HL-60 (cell line): ENCODE measurements around the gene RPL22.

ENCODE experiments used
- DNase-seq, 2 experiments: peaks; one replicate each; pipeline ENCODE4 v3.0.0-alpha.2; 2010 to 2020; ENCODE audit warnings: low read depth in 1 of 2, low spot score in 1 of 2
- H3K27ac ChIP-seq: fragments of 250-450 bp; sonication (Bioruptor Pico); replicated peaks from 2 replicates; pipeline ENCODE4 v1.5.1; 2020; ENCODE audit warnings: mild to moderate bottlenecking, moderate library complexity
- H3K27me3 ChIP-seq: fragments of 250-450 bp; sonication (Bioruptor Pico); 2 replicates; pipeline ENCODE4 v1.5.1; 2021; ENCODE audit warnings: mild to moderate bottlenecking, moderate library complexity; ENCODE audit not compliant: insufficient read depth, poor library complexity, severe bottlenecking
- H3K4me3 ChIP-seq: replicated peaks from 2 replicates; pipeline ENCODE4 v1.5.1; 2011; ENCODE audit warnings: mild to moderate bottlenecking, control low read depth, low read length; ENCODE audit not compliant: insufficient read depth
- GABPA ChIP-seq: IDR thresholded peaks from 2 replicates; pipeline ENCODE4 v1.6.1; 2012; ENCODE audit warnings: low read depth
- POLR2AphosphoS5 ChIP-seq: IDR thresholded peaks from 2 replicates; pipeline ENCODE4 v1.6.1; 2012; ENCODE audit warnings: low read depth
- SPI1 ChIP-seq: IDR thresholded peaks from 2 replicates; pipeline ENCODE4 v1.6.1; 2012; ENCODE audit warnings: low read depth, mild to moderate bottlenecking, borderline replicate concordance
- TF ChIP-seq, protein P1 (sequence below): IDR thresholded peaks from one replicate; pipeline ENCODE4 v1.5.1; 2011; ENCODE audit warnings: low read length, control low read depth, inconsistent platforms; ENCODE audit not compliant: insufficient read depth
- TF ChIP-seq, protein P2 (sequence below): IDR thresholded peaks from 2 replicates; pipeline ENCODE4 v1.6.1; 2012; ENCODE audit warnings: low read depth; ENCODE audit not compliant: insufficient replicate concordance

The RPL22 gene

DNA sequence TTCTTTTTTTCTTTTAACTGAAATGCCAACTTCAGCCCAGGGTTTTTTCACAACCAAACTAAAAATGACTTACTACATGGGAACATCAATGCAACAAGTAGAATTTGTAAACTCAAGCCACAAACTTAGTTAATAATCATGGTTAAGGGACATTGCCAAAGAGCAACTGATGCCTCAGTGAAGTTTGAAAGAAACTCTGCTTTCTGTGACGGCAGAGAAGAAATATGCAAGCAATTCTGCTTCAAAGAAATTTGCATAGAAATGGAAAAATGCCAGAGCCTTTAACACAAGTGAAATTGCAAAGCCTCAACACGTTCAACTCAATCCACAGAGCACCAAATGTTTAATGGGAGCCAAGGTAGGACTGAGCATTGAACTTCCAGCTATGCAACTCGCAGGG, 14.2 kb downstream of the RPL22 start:
- DNase-seq, result no peak
- Histone ChIP-seq H3K4me3 (no peak overlapping the region), H3K27ac (no peak overlapping the region), H3K27me3 (peaks cover 12% of the 10 kb centered on the region)
- TF ChIP-seq POLR2AphosphoS5 (no peak), GABPA (no peak)
- TF ChIP-seq, protein P1, sequence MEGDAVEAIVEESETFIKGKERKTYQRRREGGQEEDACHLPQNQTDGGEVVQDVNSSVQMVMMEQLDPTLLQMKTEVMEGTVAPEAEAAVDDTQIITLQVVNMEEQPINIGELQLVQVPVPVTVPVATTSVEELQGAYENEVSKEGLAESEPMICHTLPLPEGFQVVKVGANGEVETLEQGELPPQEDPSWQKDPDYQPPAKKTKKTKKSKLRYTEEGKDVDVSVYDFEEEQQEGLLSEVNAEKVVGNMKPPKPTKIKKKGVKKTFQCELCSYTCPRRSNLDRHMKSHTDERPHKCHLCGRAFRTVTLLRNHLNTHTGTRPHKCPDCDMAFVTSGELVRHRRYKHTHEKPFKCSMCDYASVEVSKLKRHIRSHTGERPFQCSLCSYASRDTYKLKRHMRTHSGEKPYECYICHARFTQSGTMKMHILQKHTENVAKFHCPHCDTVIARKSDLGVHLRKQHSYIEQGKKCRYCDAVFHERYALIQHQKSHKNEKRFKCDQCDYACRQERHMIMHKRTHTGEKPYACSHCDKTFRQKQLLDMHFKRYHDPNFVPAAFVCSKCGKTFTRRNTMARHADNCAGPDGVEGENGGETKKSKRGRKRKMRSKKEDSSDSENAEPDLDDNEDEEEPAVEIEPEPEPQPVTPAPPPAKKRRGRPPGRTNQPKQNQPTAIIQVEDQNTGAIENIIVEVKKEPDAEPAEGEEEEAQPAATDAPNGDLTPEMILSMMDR, result no peak
- TF ChIP-seq, protein P2, sequence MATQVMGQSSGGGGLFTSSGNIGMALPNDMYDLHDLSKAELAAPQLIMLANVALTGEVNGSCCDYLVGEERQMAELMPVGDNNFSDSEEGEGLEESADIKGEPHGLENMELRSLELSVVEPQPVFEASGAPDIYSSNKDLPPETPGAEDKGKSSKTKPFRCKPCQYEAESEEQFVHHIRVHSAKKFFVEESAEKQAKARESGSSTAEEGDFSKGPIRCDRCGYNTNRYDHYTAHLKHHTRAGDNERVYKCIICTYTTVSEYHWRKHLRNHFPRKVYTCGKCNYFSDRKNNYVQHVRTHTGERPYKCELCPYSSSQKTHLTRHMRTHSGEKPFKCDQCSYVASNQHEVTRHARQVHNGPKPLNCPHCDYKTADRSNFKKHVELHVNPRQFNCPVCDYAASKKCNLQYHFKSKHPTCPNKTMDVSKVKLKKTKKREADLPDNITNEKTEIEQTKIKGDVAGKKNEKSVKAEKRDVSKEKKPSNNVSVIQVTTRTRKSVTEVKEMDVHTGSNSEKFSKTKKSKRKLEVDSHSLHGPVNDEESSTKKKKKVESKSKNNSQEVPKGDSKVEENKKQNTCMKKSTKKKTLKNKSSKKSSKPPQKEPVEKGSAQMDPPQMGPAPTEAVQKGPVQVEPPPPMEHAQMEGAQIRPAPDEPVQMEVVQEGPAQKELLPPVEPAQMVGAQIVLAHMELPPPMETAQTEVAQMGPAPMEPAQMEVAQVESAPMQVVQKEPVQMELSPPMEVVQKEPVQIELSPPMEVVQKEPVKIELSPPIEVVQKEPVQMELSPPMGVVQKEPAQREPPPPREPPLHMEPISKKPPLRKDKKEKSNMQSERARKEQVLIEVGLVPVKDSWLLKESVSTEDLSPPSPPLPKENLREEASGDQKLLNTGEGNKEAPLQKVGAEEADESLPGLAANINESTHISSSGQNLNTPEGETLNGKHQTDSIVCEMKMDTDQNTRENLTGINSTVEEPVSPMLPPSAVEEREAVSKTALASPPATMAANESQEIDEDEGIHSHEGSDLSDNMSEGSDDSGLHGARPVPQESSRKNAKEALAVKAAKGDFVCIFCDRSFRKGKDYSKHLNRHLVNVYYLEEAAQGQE, result no peak

DNA sequence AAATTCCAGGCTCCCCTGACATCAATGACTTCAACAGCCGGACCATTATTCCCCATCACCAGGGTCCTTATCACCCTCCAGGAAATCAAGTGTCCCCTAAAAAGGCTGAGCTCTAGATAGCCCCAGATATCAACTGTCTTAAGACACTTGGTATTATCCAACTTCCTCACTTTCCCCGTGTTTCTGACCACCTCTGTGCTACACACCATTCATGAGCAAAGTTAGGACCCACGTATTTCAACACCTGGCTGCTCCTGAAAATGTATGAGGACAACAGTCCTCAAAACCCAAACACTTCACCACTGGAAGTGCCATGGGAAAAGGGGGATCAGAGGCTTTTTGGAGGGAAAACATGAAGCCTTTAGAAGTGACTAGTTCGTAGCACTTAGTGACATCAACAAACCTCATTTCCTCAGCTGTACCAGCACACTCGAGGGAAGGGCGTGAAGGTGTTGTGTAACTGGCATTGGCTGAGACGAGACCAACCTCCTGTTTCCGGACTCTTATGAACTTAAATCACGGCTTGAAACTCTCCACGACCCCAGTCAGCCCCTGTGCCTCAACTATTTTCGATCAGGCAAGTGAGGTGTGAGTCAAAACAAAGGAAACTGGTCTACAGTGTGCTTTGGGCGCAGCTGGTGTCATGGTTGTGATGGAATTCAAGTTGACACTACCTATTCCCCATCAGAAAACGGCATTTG, 15.2 kb downstream of the RPL22 start:
- TF ChIP-seq, protein P1, result no peak
- TF ChIP-seq, protein P2, result no peak
- TF ChIP-seq POLR2AphosphoS5, result peak; percentile 91
- H3K4me3 ChIP-seq, result no peak overlapping the region
- no peak overlapping the region for H3K27ac ChIP-seq
- peaks cover 12% of the 10 kb centered on the region for H3K27me3 ChIP-seq
- DNase-seq, result peak in 1 of 2 experiments; percentile 49

DNA sequence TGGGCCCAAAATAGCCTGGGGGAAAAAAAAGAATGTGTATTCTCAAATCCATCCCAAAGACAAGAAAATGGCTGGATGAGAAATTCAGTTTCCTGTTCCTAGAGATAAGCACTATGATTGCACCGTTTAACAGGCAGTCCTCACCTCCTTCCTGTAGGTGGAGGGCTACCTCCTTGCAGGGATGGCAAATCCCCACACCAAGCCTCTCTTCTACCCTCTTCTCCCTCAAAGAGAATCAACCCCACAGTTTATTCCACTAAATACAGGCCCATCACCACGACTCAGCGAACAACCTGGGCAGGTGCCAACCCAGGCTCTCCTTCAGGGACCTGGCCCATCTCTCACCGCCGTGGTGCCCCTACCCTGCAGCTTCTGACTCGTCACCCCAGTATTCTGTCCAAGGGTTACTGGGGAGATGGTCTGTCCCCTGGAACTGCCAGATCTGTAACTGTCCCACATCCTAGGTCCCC, 15.8 kb downstream of the RPL22 start:
- TF ChIP-seq POLR2AphosphoS5, result no peak
- TF ChIP-seq, protein P1, result no peak
- TF ChIP-seq SPI1, result no peak
- TF ChIP-seq, protein P2, result no peak
- TF ChIP-seq GABPA, result no peak
- H3K27me3 ChIP-seq, result peaks cover 18% of the 10 kb centered on the region
- DNase-seq, result no peak
- no peak overlapping the region for H3K27ac ChIP-seq
- no peak overlapping the region for H3K4me3 ChIP-seq
